Measurements from ENCODE around the gene HOXA4. TPM values are rescaled to one million over a fixed set of nuclear protein-coding genes. Genes with fewer than 3 reads are reported as not detected.

Gene HOXA4
- total RNA-seq, 1 experiment from 2014 or later, result not detected

DNA sequence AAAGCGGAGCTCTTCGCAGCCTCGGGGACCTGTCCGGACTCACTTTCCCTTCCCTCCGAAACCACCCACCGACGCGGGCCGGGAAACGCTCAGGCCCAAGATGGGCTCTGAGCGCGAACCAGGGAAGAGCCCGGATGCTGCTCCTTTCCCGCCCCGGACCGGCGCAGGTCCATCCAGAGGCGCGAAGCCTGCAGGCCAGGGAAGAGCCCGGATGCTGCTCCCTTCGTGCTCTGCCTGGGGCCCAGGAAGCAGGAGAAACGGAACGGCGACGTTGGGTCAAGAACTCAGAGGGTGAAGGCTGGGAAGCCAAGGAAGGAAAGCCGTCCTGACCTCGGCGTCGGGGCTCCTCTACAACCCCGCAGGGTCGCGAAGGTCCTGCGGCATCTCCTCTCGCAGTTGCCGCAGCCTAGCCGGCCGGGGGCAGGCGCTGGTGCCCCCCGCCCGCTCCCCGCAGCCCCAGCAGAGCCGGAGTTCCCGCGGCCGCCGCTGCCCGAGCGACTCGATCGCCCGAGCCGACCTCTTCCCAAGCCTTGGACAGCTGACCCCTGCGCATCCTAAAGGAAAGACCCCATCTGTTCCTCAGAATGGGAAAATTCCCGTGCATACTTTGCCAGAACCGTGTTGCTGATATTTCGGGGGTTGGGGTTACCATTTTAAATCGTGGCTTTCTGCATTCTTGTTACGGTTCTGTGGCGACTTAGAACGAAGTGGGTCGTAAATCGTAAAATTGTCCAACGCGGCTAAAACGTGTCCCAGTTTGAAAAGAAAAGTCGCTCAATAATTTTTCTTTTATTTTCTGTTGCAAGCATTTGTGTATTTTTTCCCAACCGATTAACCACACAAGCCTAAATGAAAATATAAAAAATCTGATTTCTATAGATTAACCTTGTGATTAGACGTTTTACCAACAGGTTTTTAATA lies 42.3 kb downstream of the HOXA4 start (continued):
- TF ChIP-seq, protein P1, sequence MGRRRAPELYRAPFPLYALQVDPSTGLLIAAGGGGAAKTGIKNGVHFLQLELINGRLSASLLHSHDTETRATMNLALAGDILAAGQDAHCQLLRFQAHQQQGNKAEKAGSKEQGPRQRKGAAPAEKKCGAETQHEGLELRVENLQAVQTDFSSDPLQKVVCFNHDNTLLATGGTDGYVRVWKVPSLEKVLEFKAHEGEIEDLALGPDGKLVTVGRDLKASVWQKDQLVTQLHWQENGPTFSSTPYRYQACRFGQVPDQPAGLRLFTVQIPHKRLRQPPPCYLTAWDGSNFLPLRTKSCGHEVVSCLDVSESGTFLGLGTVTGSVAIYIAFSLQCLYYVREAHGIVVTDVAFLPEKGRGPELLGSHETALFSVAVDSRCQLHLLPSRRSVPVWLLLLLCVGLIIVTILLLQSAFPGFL (CRISPR knock-in tag; IDR thresholded peaks at IDR 0.05; ENCODE audit: borderline replicate concordance), result no peak
- TF ChIP-seq SMAD3 (CRISPR knock-in tag; IDR thresholded peaks at IDR 0.05; ENCODE audit: borderline replicate concordance), result peak; percentile 87; the same call in 1 of the 2 replicates
- peak; percentile 76; the same call in 1 of the 2 replicates for TF ChIP-seq JUN (CRISPR knock-in tag; IDR thresholded peaks at IDR 0.05)
- no peak for TF ChIP-seq KAT7 (CRISPR knock-in tag; IDR thresholded peaks at IDR 0.05; ENCODE audit: borderline replicate concordance)
- TF ChIP-seq EMX1 (CRISPR knock-in tag; IDR thresholded peaks at IDR 0.05), result no peak
- TF ChIP-seq ZNF416 (CRISPR knock-in tag; IDR thresholded peaks at IDR 0.05), result no peak
- no peak for TF ChIP-seq CBFB (CRISPR knock-in tag; IDR thresholded peaks at IDR 0.05; ENCODE audit: low read depth)
- TF ChIP-seq ZNF138 (CRISPR knock-in tag; conservative IDR thresholded peaks at IDR 0.05), result peak; percentile 91
- TF ChIP-seq TEAD1 (CRISPR knock-in tag; IDR thresholded peaks at IDR 0.05), result peak; percentile 42; the same call in 1 of the 2 replicates
- TF ChIP-seq NR2C2 (CRISPR knock-in tag; IDR thresholded peaks at IDR 0.05), result peak; percentile 62; the same call in 1 of the 2 replicates
- TF ChIP-seq, protein P2, sequence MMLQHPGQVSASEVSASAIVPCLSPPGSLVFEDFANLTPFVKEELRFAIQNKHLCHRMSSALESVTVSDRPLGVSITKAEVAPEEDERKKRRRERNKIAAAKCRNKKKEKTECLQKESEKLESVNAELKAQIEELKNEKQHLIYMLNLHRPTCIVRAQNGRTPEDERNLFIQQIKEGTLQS (CRISPR knock-in tag; conservative IDR thresholded peaks at IDR 0.05), result no peak
- TF ChIP-seq, protein P3, sequence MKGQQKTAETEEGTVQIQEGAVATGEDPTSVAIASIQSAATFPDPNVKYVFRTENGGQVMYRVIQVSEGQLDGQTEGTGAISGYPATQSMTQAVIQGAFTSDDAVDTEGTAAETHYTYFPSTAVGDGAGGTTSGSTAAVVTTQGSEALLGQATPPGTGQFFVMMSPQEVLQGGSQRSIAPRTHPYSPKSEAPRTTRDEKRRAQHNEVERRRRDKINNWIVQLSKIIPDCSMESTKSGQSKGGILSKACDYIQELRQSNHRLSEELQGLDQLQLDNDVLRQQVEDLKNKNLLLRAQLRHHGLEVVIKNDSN (CRISPR knock-in tag; IDR thresholded peaks at IDR 0.05), result 0 out of 2 replicates have a peak, but pooled peaks have one; percentile 44
- TF ChIP-seq FOXJ3 (CRISPR knock-in tag; IDR thresholded peaks at IDR 0.05; ENCODE audit: borderline replicate concordance), result 0 out of 2 replicates have a peak, but pooled peaks have one; percentile 62
- no peak for TF ChIP-seq OVOL2 (CRISPR knock-in tag; IDR thresholded peaks at IDR 0.05; ENCODE audit: borderline replicate concordance)
- no peak for TF ChIP-seq TCF7 (CRISPR knock-in tag; IDR thresholded peaks at IDR 0.05; ENCODE audit: low read depth)
- TF ChIP-seq ZNF219 (CRISPR knock-in tag; IDR thresholded peaks at IDR 0.05; ENCODE audit: borderline replicate concordance), result no peak
- TF ChIP-seq GABPB1 (CRISPR knock-in tag; IDR thresholded peaks at IDR 0.05), result no peak
- no peak for TF ChIP-seq GRHL2 (CRISPR knock-in tag; IDR thresholded peaks at IDR 0.05; ENCODE audit: insufficient replicate concordance, severe bottlenecking)
- TF ChIP-seq ZNF396 (CRISPR knock-in tag; IDR thresholded peaks at IDR 0.05; ENCODE audit: borderline replicate concordance), result no peak
- peak; percentile 57; the same call in 1 of the 2 replicates for TF ChIP-seq CREM (CRISPR knock-in tag; IDR thresholded peaks at IDR 0.05)
- no peak for TF ChIP-seq NFATC4 (CRISPR knock-in tag; IDR thresholded peaks at IDR 0.05)
- TF ChIP-seq, protein P4, sequence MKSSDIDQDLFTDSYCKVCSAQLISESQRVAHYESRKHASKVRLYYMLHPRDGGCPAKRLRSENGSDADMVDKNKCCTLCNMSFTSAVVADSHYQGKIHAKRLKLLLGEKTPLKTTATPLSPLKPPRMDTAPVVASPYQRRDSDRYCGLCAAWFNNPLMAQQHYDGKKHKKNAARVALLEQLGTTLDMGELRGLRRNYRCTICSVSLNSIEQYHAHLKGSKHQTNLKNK (CRISPR knock-in tag; IDR thresholded peaks at IDR 0.05), result no peak
- TF ChIP-seq, protein P5, sequence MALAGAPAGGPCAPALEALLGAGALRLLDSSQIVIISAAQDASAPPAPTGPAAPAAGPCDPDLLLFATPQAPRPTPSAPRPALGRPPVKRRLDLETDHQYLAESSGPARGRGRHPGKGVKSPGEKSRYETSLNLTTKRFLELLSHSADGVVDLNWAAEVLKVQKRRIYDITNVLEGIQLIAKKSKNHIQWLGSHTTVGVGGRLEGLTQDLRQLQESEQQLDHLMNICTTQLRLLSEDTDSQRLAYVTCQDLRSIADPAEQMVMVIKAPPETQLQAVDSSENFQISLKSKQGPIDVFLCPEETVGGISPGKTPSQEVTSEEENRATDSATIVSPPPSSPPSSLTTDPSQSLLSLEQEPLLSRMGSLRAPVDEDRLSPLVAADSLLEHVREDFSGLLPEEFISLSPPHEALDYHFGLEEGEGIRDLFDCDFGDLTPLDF (CRISPR knock-in tag; IDR thresholded peaks at IDR 0.05), result peak; percentile 91; the same call in 1 of the 2 replicates
- peak; percentile 54; the same call in 1 of the 2 replicates for TF ChIP-seq ZNF317 (CRISPR knock-in tag; IDR thresholded peaks at IDR 0.05; ENCODE audit: borderline replicate concordance, low read depth)
- TF ChIP-seq, protein P6, sequence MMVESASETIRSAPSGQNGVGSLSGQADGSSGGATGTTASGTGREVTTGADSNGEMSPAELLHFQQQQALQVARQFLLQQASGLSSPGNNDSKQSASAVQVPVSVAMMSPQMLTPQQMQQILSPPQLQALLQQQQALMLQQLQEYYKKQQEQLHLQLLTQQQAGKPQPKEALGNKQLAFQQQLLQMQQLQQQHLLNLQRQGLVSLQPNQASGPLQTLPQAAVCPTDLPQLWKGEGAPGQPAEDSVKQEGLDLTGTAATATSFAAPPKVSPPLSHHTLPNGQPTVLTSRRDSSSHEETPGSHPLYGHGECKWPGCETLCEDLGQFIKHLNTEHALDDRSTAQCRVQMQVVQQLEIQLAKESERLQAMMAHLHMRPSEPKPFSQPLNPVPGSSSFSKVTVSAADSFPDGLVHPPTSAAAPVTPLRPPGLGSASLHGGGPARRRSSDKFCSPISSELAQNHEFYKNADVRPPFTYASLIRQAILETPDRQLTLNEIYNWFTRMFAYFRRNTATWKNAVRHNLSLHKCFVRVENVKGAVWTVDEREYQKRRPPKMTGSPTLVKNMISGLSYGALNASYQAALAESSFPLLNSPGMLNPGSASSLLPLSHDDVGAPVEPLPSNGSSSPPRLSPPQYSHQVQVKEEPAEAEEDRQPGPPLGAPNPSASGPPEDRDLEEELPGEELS (CRISPR knock-in tag; IDR thresholded peaks at IDR 0.05), result no peak
- TF ChIP-seq, protein P7, sequence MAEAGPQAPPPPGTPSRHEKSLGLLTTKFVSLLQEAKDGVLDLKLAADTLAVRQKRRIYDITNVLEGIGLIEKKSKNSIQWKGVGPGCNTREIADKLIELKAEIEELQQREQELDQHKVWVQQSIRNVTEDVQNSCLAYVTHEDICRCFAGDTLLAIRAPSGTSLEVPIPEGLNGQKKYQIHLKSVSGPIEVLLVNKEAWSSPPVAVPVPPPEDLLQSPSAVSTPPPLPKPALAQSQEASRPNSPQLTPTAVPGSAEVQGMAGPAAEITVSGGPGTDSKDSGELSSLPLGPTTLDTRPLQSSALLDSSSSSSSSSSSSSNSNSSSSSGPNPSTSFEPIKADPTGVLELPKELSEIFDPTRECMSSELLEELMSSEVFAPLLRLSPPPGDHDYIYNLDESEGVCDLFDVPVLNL (CRISPR knock-in tag; IDR thresholded peaks at IDR 0.05; ENCODE audit: borderline replicate concordance, low read depth), result peak; percentile 92; the same call in 1 of the 2 replicates
- TF ChIP-seq ETV6 (CRISPR knock-in tag; IDR thresholded peaks at IDR 0.05), result 0 out of 2 replicates have a peak, but pooled peaks have one; percentile 27
- TF ChIP-seq, protein P8, sequence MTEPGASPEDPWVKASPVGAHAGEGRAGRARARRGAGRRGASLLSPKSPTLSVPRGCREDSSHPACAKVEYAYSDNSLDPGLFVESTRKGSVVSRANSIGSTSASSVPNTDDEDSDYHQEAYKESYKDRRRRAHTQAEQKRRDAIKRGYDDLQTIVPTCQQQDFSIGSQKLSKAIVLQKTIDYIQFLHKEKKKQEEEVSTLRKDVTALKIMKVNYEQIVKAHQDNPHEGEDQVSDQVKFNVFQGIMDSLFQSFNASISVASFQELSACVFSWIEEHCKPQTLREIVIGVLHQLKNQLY (CRISPR knock-in tag; IDR thresholded peaks at IDR 0.05), result no peak
- TF ChIP-seq, protein P9, sequence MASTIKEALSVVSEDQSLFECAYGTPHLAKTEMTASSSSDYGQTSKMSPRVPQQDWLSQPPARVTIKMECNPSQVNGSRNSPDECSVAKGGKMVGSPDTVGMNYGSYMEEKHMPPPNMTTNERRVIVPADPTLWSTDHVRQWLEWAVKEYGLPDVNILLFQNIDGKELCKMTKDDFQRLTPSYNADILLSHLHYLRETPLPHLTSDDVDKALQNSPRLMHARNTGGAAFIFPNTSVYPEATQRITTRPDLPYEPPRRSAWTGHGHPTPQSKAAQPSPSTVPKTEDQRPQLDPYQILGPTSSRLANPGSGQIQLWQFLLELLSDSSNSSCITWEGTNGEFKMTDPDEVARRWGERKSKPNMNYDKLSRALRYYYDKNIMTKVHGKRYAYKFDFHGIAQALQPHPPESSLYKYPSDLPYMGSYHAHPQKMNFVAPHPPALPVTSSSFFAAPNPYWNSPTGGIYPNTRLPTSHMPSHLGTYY (CRISPR knock-in tag; IDR thresholded peaks at IDR 0.05), result no peak

Measured in WTC11 (cell line).